Fibroblast of mammary gland (primary cell): Measurements from ENCODE around the gene CASQ1.

Source experiments
- DNase-seq: peaks from one replicate; pipeline ENCODE4 v3.0.0-alpha.2; 2010; ENCODE audit warnings: low read depth
- H3K4me3 ChIP-seq: 2 replicates; pipeline ENCODE4 v1.5.1; 2011; ENCODE audit warnings: low read depth, mild to moderate bottlenecking, low read length, moderate library complexity; ENCODE audit not compliant: control insufficient read depth
- CTCF ChIP-seq: conservative IDR thresholded peaks from 2 replicates; pipeline ENCODE4 v1.5.1; 2011; ENCODE audit warnings: low read depth, low read length, inconsistent platforms; ENCODE audit not compliant: control insufficient read depth, insufficient read depth

CASQ1 gene

GRCh38 chr1:160187407-160187806, 3.0 kb upstream of the CASQ1 start:
- TF ChIP-seq CTCF: no peak
- no peak for DNase-seq
- no peak overlapping the region for H3K4me3 ChIP-seq

- no peak overlapping the region for H3K4me3 ChIP-seq
- no peak for DNase-seq
- no peak for TF ChIP-seq CTCF
Measured at GRCh38 chr1:160188341-160188740, 2.0 kb upstream of the CASQ1 start.

GRCh38 chr1:160191756-160192155, 1.4 kb downstream of the CASQ1 start:
- no peak for DNase-seq
- TF ChIP-seq CTCF: no peak
- H3K4me3 ChIP-seq: no peak overlapping the region

- no peak for TF ChIP-seq CTCF
- DNase-seq: no peak
- no peak overlapping the region for H3K4me3 ChIP-seq
Measured at GRCh38 chr1:160192234-160192633, 1.9 kb downstream of the CASQ1 start.

GRCh38 chr1:160193091-160193819, 2.9 kb downstream of the CASQ1 start:
- peak; percentile 90 for DNase-seq
- no peak overlapping the region for H3K4me3 ChIP-seq
- peak; percentile 94 for TF ChIP-seq CTCF

GRCh38 chr1:160193832-160194736, 3.7 kb downstream of the CASQ1 start:
- H3K4me3 ChIP-seq: no peak overlapping the region
- TF ChIP-seq CTCF: no peak
- no peak for DNase-seq
